Trophoblast cell (in vitro differentiated cells and primary cell): ENCODE data around the gene TNK1.
"Not testable (repeated sequence)": the region's sequence is repeated elsewhere in the genome, so short reads cannot be mapped to it uniquely, and the experiment has no call there.

Experiments
- DNase-seq, 2 donors: peaks; one replicate each; pipeline ENCODE4 v3.0.0-alpha.2; 2016
- H2AFZ ChIP-seq: 2 replicates; pipeline ENCODE4 v1.6.1; 2013; ENCODE audit warnings: low read length, moderate library complexity, mild to moderate bottlenecking; ENCODE audit not compliant: insufficient read depth, poor library complexity
- H2AK5ac ChIP-seq: 2 replicates; pipeline ENCODE4 v1.6.1; 2013; ENCODE audit warnings: mild to moderate bottlenecking, low read length
- H2BK120ac ChIP-seq: 2 replicates; pipeline ENCODE4 v1.6.1; 2013; ENCODE audit warnings: low read length, mild to moderate bottlenecking, moderate library complexity; ENCODE audit not compliant: insufficient read depth, poor library complexity
- H2BK12ac ChIP-seq: 2 replicates; pipeline ENCODE4 v1.6.1; 2013; ENCODE audit warnings: mild to moderate bottlenecking, low read length, moderate library complexity
- H2BK5ac ChIP-seq: 2 replicates; pipeline ENCODE4 v1.6.1; 2013; ENCODE audit warnings: low read length, low read depth, moderate library complexity, mild to moderate bottlenecking; ENCODE audit not compliant: poor library complexity
- H3K14ac ChIP-seq: 2 replicates; pipeline ENCODE4 v1.6.1; 2013; ENCODE audit warnings: mild to moderate bottlenecking, low read length
- H3K18ac ChIP-seq: 2 replicates; pipeline ENCODE4 v1.6.1; 2013; ENCODE audit warnings: mild to moderate bottlenecking, low read length
- H3K23ac ChIP-seq: 2 replicates; pipeline ENCODE4 v1.6.1; 2013; ENCODE audit warnings: low read length
- H3K27ac ChIP-seq: 2 replicates; pipeline ENCODE4 v1.5.1; 2013; ENCODE audit warnings: low read depth, mild to moderate bottlenecking, inconsistent platforms, low read length, moderate library complexity
- H3K27me3 ChIP-seq: 2 replicates; pipeline ENCODE4 v1.6.1; 2013; ENCODE audit warnings: inconsistent platforms, mild to moderate bottlenecking, low read length, moderate library complexity; ENCODE audit not compliant: insufficient read depth
- H3K36me3 ChIP-seq, 2 experiments: 1 replicate in 1 of 2; 2 replicates in 1 of 2; pipeline ENCODE4 v1.6.1; 2013; ENCODE audit warnings: low read length in 2 of 2, mild to moderate bottlenecking in 2 of 2, moderate library complexity in 1 of 2; ENCODE audit not compliant: insufficient read depth in 2 of 2, control insufficient read depth in 1 of 2
- H3K4ac ChIP-seq: 2 replicates; pipeline ENCODE4 v1.6.1; 2013; ENCODE audit warnings: low read depth, mild to moderate bottlenecking, low read length, moderate library complexity
- H3K4me1 ChIP-seq, 2 experiments: 1 replicate in 1 of 2; 2 replicates in 1 of 2; pipeline ENCODE4 v1.6.1; 2013; ENCODE audit warnings: low read length in 2 of 2, mild to moderate bottlenecking in 2 of 2, moderate library complexity in 1 of 2; ENCODE audit not compliant: insufficient read depth in 2 of 2, control insufficient read depth in 1 of 2
- H3K4me2 ChIP-seq: 2 replicates; pipeline ENCODE4 v1.6.1; 2013; ENCODE audit warnings: inconsistent platforms, mild to moderate bottlenecking, low read length, moderate library complexity
- H3K4me3 ChIP-seq: 2 replicates; pipeline ENCODE4 v1.5.1; 2013; ENCODE audit warnings: mild to moderate bottlenecking, low read depth, low read length, inconsistent platforms
- H3K79me1 ChIP-seq: one replicate; pipeline ENCODE4 v1.6.1; 2013; ENCODE audit warnings: low read length
- H3K79me2 ChIP-seq: 2 replicates; pipeline ENCODE4 v1.6.1; 2013; ENCODE audit warnings: low read length, mild to moderate bottlenecking; ENCODE audit not compliant: control insufficient read depth, insufficient read depth, poor library complexity
- H3K9ac ChIP-seq: 2 replicates; pipeline ENCODE4 v1.6.1; 2013; ENCODE audit warnings: mild to moderate bottlenecking, low read length
- H3K9me3 ChIP-seq: 2 replicates; pipeline ENCODE4 v1.6.1; 2013; ENCODE audit warnings: low read depth, mild to moderate bottlenecking, control low read depth, inconsistent platforms, low read length; ENCODE audit not compliant: insufficient read depth
- H4K12ac ChIP-seq: 2 replicates; pipeline ENCODE4 v1.6.1; 2013; ENCODE audit warnings: low read depth, mild to moderate bottlenecking, low read length, moderate library complexity
- H4K8ac ChIP-seq: 2 replicates; pipeline ENCODE4 v1.6.1; 2013; ENCODE audit warnings: low read depth, mild to moderate bottlenecking, low read length, moderate library complexity
- H4K91ac ChIP-seq: one replicate; pipeline ENCODE4 v1.6.1; 2013; ENCODE audit warnings: low read depth, mild to moderate bottlenecking, low read length, moderate library complexity
- WGBS: extraction: QIAGEN DNeasy Blood & Tissue Kit; methylation state at CpG from one replicate; pipeline ENCODE4 v1.1.7; 2013; ENCODE audit warnings: missing lambda C conversion rate; ENCODE audit not compliant: insufficient read length, insufficient coverage; ENCODE audit errors: extremely low coverage; 5-methylcytosine and 5-hydroxymethylcytosine counted together

Gene TNK1

GRCh38 chr17:7335765-7336164, 45.1 kb upstream of the TNK1 start:
- not testable (repeated sequence) for H4K12ac ChIP-seq, H3K9ac ChIP-seq, H3K27me3 ChIP-seq, H3K79me2 ChIP-seq, H4K8ac ChIP-seq, H3K18ac ChIP-seq, H3K4me3 ChIP-seq, H3K4me1 ChIP-seq, H3K23ac ChIP-seq, H2BK120ac ChIP-seq, H3K4ac ChIP-seq, H2BK5ac ChIP-seq, H3K36me3 ChIP-seq, H3K27ac ChIP-seq, H2AFZ ChIP-seq, H3K9me3 ChIP-seq, H3K14ac ChIP-seq, H4K91ac ChIP-seq, H2AK5ac ChIP-seq, H2BK12ac ChIP-seq, H3K79me1 ChIP-seq, DNase-seq, H3K4me2 ChIP-seq
- WGBS = no CpG with 5 or more reads among the region's 13 CpGs

GRCh38 chr17:7336240-7337175, 44.4 kb upstream of the TNK1 start, which contains the start of gene ACAP1:
Gene ACAP1 (plus strand): TSS chr17:7336529. CDS start chr17:7336735, 206 bp downstream.
- no peak within 1 kb of the TSS for H3K18ac ChIP-seq
- H3K9ac ChIP-seq = no peak within 1 kb of the TSS
- no peak within 1 kb of the TSS for H2AK5ac ChIP-seq
- no peak within 1 kb of the TSS for H2BK120ac ChIP-seq
- no peaks in the 10 kb centered on the region for H3K36me3 ChIP-seq
- H3K79me1 ChIP-seq = no peaks in the 10 kb centered on the region
- H2BK12ac ChIP-seq = no peak within 1 kb of the TSS
- H3K4me1 ChIP-seq = no peaks in the 10 kb centered on the region
- no peak within 1 kb of the TSS for H4K91ac ChIP-seq
- H3K4me2 ChIP-seq = no peak within 1 kb of the TSS
- no peaks in the 10 kb centered on the region for H3K79me2 ChIP-seq
- no peaks in the 10 kb centered on the region for H3K27me3 ChIP-seq
- no peak within 1 kb of the TSS for H2BK5ac ChIP-seq
- H3K9me3 ChIP-seq = no peaks in the 10 kb centered on the region
- no peak within 1 kb of the TSS for H2AFZ ChIP-seq
- H3K23ac ChIP-seq = no peak within 1 kb of the TSS
- H3K27ac ChIP-seq = no peak within 1 kb of the TSS
- H4K8ac ChIP-seq = no peak within 1 kb of the TSS
- DNase-seq = no peak
- no peak within 1 kb of the TSS for H4K12ac ChIP-seq
- WGBS = no CpG with 5 or more reads among the region's 17 CpGs
- no peak within 1 kb of the TSS for H3K14ac ChIP-seq
- H3K4me3 ChIP-seq = no peak within 1 kb of the TSS
- no peak within 1 kb of the TSS for H3K4ac ChIP-seq

- H2AK5ac ChIP-seq, H3K79me1 ChIP-seq, H3K9ac ChIP-seq, H3K4ac ChIP-seq, H4K12ac ChIP-seq, H3K27ac ChIP-seq, H3K27me3 ChIP-seq, H3K18ac ChIP-seq, H3K23ac ChIP-seq, H2BK120ac ChIP-seq, H3K4me3 ChIP-seq, H2AFZ ChIP-seq, H3K36me3 ChIP-seq, H3K79me2 ChIP-seq, H3K4me2 ChIP-seq, H3K14ac ChIP-seq, H3K9me3 ChIP-seq, H2BK12ac ChIP-seq, H3K4me1 ChIP-seq, DNase-seq, H2BK5ac ChIP-seq, H4K91ac ChIP-seq, H4K8ac ChIP-seq: not testable (repeated sequence)
- no CpG with 5 or more reads among the region's 7 CpGs for WGBS
These were observed 43.3 kb upstream of the TNK1 start for GRCh38 chr17:7337600-7337999.

GRCh38 chr17:7340179-7340578, 40.7 kb upstream of the TNK1 start:
- Histone ChIP-seq H3K14ac (no peak overlapping the region), H3K4me2 (no peak overlapping the region), H2BK12ac (no peak overlapping the region), H2BK5ac (no peak overlapping the region), H3K4me1 (no peaks in the 10 kb centered on the region), H3K79me2 (no peaks in the 10 kb centered on the region), H3K9me3 (no peaks in the 10 kb centered on the region), H3K27me3 (no peaks in the 10 kb centered on the region), H4K8ac (no peak overlapping the region), H3K9ac (no peak overlapping the region), H3K27ac (no peak overlapping the region), H4K91ac (no peak overlapping the region), H2BK120ac (no peak overlapping the region), H3K4me3 (no peak overlapping the region), H3K4ac (no peak overlapping the region), H2AK5ac (no peak overlapping the region), H3K23ac (no peak overlapping the region), H3K18ac (no peak overlapping the region), H3K36me3 (no peaks in the 10 kb centered on the region), H2AFZ (no peak overlapping the region), H4K12ac (no peak overlapping the region), H3K79me1 (no peaks in the 10 kb centered on the region)
- DNase-seq = peak in 1 of 2 donors; percentile 46
- no CpG with 5 or more reads among the region's 2 CpGs for WGBS
